UCSD-AML1 (cell line): Measurements from ENCODE around the gene MRPL48.
A peak's percentile ranks its signal among the peaks of the same experiment; 100 is the strongest.
"Not testable (repeated sequence)": the region's sequence is repeated elsewhere in the genome, so short reads cannot be mapped to it uniquely, and the experiment has no call there.

ENCODE experiments used
- DNase-seq: peaks from one replicate; lab custom pipeline; 2025; ENCODE audit not compliant: unreplicated experiment; lab: John Stamatoyannopoulos, UW

The MRPL48 gene

DNA sequence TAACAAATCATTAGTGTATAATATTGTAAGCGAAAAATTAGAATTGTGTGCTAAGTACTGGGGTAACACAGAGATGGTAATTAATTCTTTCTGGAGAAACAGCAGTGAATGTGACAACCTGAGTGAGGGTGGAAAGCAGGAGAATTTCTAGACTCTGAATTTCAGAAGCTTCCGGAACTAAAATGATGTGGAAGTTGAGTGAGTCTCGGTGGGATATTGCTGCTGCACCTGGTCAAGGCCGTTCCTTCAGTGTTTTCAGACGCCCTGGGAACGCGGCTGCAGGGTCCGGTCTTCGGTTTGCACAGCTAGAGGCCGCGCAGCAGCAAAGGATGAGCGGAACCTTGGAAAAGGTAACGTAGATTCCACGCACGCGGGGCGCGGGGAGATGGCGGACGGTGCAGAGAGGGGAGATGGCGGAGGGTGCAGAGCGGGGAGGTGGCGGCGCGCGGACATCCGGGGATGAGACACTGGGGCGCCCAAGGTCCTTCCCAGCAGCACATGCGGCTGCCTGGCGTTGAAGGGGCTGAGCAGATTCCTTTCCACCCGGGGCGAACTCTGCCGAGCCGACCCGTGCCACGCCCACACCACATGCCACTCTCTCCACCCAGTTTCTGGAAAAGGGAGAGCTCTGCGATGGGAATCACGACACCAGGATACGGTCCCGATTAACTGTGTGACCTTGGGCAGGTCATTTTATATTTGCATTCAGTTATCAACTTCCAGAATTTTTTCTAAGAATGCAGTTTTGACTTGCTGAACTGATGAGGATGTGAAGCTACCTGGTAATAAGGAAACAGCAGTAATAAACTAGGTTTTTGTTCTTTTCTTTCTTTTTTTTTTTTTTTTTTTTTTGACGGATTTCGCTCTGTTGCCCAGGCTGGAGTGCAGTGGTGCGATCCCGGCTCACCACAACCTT lies at the start of gene MRPL48:
Gene MRPL48 (plus strand): TSS at position 232 of the 916 bp plus-strand sequence. CDS start 98 bp downstream, at position 330.
- peak; percentile 92 for DNase-seq

DNA sequence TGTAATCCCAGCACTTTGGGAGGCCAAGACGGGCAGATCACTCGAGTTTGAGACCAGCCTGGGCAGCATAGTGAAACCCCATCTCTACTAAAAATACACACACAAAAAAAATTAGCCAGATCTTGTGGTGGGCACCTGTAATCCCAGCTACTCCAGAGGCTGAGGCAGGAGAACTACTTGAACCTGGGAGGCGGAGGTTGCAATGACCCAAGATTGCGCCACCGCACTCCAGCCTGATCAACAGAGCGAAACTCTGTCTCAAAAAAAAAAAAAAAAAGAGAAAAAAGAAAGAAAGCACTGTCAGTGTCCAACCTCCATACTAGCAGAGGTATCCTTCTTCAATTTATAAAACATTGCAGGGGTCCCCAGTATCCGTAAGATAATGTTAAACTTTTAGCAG lies 44.6 kb upstream of the MRPL48 start:
- DNase-seq: no peak

DNA sequence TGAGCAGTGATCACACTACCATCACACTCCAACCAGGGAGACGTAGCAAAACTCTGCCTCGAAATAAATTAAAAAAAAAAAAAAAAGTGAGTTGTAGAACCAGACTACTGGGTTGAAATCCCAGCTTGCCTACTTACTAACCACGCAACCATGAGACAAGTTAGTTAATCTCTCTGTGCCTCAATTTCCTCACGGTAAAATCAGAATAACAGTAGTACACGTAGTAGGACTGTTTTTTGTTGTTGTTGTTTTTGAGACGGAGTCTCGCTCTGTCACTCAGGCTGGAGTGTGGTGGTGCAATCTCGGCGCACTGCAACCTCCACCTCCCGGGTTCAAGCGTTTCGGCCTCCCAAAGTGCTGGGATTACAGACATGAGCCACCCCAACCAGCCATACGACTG lies 41.0 kb upstream of the MRPL48 start:
- no peak for DNase-seq

DNA sequence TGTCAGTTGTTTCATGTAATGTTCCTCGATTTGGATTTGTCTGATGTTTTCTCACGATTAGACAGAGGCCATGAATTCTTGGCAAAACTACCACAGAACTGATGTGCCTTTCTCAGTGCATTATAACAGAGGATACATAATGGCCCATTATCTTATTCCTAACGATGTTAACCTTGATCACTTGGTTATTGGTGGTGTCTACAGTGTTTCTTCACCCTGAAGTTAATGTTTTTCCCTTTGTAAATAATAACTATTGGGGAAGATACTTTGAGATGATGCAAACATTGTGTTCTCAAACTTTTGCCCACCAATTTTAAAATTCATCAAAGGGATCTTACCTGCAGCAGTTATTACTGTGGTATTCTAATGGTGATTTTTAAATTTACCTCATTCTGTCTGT lies 39.9 kb upstream of the MRPL48 start:
- DNase-seq: no peak

DNA sequence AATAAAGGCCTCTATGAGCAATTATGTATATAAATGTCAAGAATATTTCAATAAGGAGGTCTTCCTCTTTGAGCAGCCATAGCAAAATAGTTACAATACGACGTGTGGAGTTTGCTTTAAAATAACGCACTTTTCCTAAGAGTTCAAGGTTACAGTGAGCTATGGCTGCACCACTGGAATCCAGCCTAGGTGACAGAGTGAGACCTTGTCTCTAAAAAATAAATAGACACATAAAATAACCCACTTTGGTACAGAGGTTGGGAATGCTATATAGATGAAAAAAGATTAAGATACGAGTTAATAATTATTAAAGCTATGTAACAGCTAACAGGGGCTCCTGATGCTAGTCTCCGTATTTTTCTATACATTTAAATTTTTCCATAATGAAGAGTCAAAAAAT lies 39.4 kb upstream of the MRPL48 start:
- DNase-seq: no peak

DNA sequence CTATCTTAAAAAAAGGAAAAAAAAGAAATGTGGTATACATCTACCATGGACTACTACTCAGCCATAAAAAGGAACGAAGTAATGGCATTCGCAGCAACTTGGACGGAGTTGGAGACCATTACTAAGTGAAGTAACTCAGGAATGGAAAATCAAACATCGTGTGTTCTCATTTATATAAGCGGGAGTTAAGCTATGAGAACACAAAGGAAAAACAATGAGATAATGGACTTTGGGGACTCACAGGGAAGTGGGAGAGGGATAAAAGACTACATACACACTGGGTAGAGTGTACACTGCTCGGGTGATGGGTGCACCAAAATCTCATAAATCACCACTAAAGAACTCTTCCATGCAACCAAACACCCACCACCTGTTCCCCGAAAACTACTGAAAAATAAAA lies 38.6 kb upstream of the MRPL48 start:
- DNase-seq: no peak

DNA sequence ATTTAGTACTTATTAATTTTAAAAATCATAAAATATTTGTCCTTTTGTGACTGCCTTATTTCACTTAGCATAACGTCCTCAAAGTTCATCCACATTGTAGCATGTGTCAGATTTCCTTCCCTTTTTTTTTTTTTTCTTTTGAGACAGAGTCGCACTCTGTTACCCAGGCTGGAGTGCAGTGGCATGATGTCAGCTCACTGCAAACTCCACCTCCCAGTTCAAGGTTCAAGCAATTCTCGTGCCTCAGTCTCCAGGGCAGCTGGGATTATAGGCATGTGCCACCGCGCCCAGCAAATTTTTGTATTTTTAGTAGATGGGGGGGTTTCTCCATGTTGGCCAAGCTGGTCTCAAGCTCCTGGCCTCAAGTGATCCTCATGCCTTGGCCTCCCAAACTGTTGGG lies 37.4 kb upstream of the MRPL48 start:
- no peak for DNase-seq

DNA sequence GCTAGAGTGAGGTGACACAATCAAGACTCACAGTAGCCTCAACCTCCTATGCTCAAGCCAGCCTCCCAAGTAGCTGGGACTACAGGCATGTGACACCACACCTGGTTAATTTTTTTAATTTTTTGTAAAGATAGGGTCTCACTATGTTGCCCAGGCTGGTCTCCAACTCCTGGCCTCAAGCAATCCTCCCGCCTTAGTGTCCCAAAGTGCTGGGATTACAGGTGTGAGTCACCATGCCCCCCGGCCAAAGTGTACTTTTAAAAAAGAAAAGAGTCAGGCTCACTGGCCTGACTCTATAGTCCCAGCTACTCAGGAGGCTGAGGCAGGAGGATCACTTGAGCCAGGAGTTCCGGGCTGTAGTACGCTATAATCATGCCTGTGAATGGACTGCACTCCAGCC lies 36.8 kb upstream of the MRPL48 start:
- DNase-seq: not testable (repeated sequence)

DNA sequence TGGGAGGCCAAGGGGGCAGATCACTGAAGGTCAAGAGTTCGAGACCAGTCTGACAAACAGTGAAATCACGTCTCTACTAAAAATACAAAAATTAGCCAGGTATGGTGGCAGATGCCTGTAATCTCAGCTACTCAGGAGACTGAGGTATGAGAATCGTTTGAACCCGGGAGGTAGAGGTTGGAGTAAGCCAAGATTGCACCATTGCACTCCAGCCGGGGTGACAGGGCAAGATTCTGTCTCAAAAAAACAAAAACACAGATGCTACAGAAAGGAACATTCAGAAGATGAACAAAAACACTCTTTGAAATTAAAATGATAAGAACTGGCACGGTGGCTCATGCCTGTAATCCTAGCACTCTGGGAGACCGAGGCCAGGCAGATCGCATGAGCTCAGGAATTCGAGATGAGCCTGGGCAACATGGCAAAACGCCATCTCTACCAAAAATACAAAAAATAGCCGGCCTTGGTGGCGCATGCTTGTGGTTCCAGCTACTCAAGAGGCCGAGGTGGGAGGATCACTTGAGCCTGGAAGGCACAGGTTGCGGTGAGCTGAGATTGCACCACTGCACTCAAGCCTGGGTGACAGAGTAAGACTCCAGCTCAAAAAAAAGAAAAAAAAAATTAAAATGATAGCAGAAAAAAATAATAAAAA lies 35.3 kb upstream of the MRPL48 start:
- no peak for DNase-seq

DNA sequence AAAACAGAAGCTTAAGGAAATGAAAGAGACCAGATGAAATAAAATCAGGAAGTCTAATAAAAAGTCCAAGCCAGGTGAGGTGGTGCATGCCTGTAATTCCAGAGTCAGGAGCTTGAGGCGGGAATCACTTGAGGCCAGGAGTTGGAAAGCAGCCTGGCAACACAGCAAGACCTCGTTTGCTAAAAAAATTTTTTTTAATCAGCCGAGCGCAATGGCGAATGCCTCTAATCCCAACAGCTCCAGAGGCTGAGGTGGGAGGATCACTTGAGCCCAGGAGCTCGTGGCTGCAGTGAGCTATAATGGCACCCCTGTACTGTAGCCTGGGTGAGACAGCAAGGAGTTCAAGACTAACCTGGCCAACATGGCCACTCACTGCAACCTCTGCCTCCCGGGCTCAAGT lies 34.8 kb upstream of the MRPL48 start:
- no peak for DNase-seq

DNA sequence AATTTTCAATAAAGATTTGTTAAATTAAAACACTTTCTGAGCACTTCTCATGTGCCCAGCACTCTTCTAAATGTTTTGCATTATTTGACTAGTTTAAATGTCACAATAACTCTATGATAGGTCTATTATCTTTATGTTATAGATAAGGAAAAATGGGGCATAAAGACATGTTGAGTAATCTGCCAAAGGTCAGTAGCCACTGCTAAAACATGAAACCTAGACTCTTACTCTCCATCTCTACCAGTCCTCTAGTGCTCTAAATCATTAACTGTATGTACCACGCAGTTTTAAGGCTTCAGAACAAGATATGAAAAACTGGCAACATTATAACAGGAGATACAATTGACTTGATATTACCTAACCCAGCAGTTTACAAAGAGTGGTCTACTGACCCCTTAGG lies 33.7 kb upstream of the MRPL48 start:
- DNase-seq: no peak

DNA sequence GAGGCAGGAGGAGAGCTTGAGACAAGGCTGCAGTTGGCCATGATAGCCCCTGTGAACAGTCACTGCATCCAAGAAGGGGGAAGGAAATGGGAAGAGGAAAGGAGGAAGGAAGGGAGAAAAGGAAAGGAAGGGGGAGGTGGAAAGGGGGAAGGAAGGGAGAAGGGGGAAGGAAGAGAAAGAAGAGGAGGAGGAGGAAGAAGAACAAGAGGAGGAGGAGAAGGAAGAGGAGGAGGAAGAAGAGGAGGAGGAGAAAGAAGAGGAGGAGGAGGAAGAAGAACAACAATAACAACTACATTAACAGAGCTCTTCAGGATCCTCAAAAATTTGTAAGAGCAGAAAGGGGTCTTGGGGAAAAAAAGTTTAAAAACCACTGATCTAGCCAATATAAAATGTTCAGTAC lies 32.0 kb upstream of the MRPL48 start:
- no peak for DNase-seq

DNA sequence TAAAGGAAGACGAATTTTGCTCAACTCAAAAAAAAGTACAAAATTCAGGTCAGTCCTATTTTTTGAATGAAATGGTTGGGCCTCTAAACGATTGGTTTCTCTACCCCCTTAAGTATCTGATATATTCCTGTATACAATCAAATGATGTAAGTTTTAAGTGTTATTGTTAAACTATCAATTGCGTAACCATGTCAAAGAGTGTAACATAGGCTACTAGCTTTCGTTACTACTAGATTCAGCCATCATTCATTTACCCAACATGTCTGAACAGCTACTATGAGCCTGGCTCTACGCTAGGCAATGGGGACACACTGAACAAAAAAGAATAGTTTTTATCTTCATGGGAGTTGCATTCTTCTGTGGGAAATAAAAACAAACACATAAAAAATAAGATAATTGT lies 30.1 kb upstream of the MRPL48 start:
- no peak for DNase-seq

DNA sequence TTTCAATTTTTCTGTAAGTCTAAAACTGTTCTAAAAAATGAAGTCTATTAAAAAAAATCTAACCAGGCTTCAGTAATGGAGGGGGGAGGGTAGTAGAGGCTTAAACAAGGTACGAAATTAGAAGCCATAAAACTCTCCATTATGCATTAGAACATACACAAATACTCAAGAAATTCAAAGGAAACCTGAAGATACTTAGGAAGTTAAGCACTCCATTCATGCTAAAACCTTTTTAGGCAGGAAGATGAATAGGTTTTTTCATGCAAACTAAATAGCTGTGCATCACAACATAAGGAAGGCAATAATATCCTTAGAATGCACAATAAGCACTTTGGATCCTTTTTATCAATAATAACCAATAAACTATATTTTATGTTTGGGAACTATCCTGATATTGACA lies 29.2 kb upstream of the MRPL48 start:
- no peak for DNase-seq

DNA sequence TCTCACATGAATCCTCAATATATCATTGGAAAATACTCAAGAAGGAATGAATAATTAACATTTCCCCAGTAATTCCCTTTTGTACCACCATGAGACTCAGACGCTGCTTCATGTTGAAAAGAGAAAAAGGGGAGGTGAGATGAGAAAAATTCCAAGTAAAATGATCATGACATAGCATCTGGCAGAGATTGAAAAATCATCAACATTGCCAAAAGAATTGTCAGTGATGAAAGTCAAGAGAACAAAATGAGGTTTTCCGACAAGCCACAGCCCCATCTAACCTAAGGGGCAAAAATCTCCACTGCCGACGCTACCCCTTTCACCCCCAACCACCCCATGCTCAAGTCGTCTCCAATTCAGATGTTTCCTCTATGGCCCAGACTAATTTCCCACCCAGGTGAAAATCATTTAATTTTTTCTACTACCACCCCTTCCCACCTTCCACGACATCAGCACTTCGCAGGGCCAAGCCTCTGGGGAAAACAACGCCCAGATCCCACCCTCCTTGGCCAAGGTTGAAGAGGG lies 28.0 kb upstream of the MRPL48 start:
- no peak for DNase-seq

DNA sequence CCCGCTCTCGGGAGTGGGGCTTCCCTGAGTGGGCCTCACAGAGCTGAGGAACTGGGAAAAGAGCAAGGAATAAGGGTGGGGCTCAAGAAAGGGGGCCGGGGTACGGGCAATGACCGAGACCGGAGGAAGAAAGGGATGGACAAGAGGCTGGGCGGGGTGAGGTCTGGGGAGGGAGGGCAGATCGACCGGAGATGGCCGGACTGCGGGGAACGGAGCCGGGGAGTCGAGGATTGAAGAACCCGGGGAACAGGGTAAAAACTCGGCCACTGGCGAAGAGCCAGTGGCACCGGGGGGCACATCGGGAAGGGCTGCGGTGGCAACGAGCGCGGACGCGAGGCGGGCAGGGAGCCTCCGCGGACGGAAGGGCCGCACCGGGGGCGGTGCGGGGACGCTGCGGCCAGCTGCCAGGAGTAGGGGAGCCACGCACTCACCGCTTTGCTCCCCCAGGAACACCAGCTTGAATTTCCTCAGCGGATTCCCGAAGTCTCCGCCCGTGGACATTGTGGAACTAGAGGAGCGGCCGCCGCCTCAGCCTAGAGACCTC lies 27.5 kb upstream of the MRPL48 start:
- DNase-seq: peak; percentile 45

DNA sequence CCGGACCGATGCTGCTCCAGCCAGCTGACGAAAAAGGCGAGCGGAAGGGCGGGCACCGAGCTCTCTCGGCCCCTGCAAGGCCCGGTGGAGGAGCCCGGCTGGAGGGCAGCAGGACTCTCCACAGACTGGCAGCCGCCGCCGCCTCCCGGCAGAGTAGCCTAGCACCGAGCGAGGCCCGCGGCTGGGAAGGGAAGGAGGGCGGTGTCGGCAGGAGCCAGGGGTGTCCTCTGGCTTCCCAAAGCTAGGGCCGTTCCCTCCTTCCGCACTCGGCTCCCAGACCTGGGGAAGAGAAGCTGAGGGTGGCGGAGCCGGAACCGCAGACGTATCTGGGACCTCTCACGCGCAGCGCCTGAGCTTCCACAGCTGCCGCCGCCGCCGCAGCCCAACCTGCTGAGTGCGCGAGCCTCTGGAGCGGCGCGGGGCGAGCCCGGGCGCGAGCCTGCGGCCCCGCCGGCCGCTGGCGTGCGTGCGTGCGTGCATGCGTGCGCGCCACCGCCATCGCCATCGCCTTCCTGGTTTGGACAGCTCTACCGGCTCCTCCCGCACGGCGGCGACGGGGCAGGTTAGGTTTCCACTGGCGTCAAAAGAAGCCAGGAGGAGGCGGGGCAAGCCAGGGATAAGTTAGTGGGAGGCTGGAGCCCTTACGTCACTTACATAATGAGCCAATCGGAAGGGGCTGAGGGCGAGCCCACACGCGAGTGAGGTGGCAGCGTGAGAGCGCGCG lies 26.8 kb upstream of the MRPL48 start, which contains the start of gene RAB6A:
Gene RAB6A (minus strand): TSS at position 396 of the 724 bp plus-strand sequence. CDS start 439 bp downstream, outside the sequence.
- DNase-seq: peak; percentile 99

DNA sequence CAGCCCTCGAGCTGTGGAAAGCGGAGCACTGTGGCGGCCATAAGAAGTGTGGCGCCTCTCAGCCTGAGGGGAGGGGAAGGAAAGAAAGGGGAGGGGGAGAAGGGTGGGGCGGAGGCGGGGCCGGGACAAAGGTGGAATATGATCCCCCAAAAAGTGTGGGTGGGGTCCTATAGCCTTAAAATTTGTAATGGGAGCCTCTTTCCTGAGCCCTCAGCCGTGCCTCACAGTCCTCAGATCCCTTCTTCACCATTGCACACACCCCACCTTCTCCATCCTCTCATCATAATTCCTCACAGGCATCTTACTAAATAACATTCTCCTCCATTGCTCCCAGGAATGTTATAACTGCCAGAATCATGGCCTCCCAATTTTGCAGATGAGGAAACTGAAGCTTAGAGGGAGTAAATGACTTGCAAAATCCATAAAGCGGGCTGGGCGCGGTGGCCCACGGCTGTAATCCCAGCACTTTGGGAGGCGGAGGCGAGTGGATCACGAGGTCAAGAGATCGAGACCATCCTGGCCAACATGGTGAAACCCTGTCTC lies 26.2 kb upstream of the MRPL48 start:
- no peak for DNase-seq

DNA sequence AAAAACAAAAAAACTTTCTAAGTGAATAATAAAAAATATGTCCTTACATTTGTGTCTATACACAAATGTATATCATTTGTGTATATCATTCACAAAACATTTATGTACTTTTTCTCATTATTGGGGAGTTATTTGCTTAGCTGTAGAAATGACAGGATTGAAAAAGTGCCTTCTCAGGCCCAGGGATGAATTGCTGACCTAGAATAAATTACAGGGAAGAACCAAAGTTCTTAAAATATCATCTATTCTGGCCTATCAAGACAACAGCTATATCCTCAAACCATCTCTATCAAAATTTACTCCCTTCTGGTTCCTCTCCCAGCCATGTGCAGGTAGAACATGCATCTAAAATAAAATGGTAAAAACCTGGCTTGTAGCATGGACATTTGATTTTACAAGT lies 24.9 kb upstream of the MRPL48 start:
- DNase-seq: no peak

DNA sequence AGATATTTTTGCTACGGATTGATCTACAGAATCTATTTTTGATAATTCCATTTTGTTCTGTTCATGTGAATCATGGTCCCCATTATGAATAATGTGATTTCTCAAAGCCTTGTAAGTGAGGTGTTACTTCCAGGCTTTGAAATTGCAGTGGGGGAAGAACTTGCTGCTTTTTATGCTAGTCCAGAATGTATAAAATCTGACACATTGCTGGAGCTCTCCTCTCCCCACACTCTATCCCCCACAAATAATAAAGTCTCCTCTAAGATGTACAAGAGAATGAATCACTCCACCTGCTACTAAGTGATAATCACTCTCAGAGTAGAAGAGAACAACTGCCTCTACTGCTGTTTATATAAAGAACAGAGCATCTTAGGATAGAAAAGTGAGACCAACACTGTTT lies 20.9 kb upstream of the MRPL48 start:
- DNase-seq: no peak

DNA sequence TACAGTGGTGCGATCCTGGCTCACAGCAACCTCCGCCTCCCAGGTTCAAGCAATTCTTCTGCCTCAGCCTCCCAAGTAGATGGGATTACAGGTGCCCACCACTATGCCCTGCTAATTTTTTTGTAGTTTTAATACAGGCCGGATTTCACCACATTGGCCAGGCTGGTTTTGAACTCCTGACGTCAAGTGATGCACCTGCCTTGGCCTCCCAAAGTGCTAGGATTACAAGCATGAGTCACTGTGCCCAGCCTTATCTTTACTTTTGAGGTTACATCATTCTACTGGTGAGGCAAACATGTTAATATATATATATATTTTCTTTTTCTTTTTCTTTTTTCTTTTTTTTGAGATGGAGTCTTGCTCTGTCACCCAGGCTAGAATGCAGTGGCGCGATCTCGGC lies 16.9 kb upstream of the MRPL48 start:
- not testable (repeated sequence) for DNase-seq
